KOPT-K1 (cell line): Measurements from ENCODE around the gene GFRA4.

ENCODE experiments used
- H3K27ac ChIP-seq: fragments of 200-600 bp; sonication (generic); 2 replicates; pipeline ENCODE4 v1.5.1; 2016; ENCODE audit warnings: antibody characterized with exemption, mild to moderate bottlenecking, low read depth, low read length; ENCODE audit not compliant: poor library complexity, severe bottlenecking
- H3K36me3 ChIP-seq: fragments of 200-600 bp; sonication (generic); 2 replicates; pipeline ENCODE4 v1.5.1; 2017; ENCODE audit warnings: antibody characterized with exemption, mild to moderate bottlenecking, low read length, moderate library complexity; ENCODE audit not compliant: insufficient read depth
- H3K9me3 ChIP-seq: fragments of 200-600 bp; sonication (generic); 2 replicates; pipeline ENCODE4 v1.5.1; 2017; ENCODE audit warnings: antibody characterized with exemption, low read length, mild to moderate bottlenecking; ENCODE audit not compliant: insufficient read depth, poor library complexity, severe bottlenecking

GFRA4 gene

DNA sequence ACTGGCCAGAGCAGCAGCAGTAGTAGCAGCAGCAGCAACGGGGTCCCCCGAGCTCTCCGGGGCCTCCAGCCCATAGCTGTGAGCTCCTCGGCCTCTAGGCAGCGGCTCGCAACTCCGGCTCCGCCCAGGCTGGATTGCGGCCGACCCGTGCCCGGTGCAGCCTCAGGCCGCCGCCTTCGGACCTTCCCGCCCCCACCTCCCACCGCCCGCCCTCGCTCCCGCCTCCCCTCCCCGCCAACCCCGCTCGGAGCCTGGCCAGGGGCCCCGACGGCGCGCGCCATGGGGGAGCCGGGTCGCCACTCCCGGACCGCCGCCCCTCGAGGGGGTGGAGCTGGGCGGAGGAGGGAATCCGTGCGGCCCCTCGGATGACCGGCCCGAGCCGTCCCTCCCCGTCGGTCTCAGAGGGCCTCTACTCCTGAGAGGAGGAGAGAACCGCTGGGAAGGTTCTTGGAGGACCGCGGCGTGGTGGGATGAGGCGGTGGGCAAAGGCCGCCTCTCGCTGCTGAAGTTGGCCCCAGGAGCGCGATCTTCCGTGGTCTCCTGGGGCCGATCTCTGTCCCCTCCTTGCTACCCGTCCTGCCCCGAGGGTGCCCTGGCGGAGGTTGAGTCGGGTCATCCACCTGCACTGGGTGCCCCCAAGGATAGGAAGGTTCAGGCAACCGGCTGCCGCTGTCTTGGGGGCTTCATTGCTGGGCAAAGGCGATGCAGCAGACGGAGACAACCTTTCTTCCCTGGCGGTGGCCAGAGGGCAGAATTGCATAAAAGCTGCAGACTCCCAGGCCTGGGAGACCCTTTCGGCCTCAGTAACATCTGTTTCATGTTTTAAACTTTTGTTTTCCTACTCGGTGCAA, 19.0 kb upstream of the GFRA4 start, which contains the start of gene ADAM33:
Gene ADAM33, minus strand, starts transcription at position 80 of the 851 bp plus-strand sequence. Its CDS starts 6 bp downstream, at position 74.
- H3K9me3 ChIP-seq: no peaks in the 10 kb centered on the region
- no peak within 1 kb of the TSS for H3K27ac ChIP-seq
- H3K36me3 ChIP-seq: no peaks in the 10 kb centered on the region

DNA sequence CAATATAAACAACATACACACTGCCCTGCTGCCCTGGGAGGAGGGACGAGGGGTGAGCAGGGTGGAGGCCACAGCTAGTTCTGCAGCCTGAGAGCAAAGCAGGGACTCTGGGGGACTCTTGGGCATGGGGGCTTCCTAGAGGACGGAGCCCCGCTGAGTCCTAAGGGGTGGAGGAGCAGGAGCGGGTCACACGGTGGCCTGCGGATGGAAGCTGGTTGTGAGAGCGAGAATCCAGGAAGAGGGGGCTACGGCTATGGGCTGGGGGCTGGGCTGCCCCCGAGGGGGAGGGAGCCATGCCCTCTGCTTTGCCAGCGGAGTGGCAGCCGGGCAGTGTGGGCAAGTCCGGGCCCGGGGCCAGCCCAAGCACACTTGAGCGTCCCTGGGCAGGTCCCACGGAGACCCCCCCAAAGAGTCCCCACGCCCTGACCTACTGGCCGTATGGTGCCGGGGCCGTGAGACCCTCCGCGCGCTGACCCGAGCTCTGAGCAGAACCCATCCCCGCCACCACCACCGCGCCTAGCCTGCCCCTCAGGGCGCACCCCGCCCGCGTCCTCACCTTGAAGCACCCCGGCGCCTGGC, 18.2 kb upstream of the GFRA4 start:
- H3K27ac ChIP-seq: no peak overlapping the region
- no peaks in the 10 kb centered on the region for H3K36me3 ChIP-seq
- H3K9me3 ChIP-seq: no peaks in the 10 kb centered on the region

DNA sequence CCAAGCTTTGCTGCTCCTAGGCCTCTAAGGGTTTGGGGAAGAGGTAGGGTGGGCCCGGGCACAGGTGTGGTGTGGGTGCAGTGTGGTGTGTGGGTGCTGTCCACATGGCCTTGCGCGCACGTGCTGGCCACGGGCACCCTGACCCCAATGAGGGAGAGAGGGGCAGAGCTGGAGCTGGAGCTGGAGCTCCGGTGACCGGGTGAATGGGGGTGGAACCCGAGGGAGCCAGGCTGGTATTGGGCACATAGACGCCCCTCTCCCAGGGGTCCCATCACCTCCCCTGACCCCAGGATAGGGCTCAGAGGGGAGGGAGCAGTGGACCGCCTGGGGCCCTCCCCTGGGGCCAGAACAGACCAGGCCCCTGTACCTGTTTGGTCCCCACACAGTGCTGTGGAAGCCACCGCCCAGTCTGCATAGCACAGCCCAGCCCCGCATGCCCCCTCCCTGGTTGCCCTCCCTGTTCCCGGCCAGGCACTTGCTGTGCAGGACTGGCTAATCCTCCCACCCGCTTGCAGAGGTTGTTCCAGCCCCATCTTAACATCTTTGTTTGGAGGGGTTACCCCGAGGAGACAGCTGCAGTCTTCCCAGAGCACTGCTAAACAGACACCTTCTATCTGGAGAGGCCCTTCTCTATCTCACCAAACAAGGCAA, 17.6 kb upstream of the GFRA4 start:
- H3K9me3 ChIP-seq: no peaks in the 10 kb centered on the region
- H3K36me3 ChIP-seq: no peaks in the 10 kb centered on the region
- H3K27ac ChIP-seq: no peak overlapping the region

DNA sequence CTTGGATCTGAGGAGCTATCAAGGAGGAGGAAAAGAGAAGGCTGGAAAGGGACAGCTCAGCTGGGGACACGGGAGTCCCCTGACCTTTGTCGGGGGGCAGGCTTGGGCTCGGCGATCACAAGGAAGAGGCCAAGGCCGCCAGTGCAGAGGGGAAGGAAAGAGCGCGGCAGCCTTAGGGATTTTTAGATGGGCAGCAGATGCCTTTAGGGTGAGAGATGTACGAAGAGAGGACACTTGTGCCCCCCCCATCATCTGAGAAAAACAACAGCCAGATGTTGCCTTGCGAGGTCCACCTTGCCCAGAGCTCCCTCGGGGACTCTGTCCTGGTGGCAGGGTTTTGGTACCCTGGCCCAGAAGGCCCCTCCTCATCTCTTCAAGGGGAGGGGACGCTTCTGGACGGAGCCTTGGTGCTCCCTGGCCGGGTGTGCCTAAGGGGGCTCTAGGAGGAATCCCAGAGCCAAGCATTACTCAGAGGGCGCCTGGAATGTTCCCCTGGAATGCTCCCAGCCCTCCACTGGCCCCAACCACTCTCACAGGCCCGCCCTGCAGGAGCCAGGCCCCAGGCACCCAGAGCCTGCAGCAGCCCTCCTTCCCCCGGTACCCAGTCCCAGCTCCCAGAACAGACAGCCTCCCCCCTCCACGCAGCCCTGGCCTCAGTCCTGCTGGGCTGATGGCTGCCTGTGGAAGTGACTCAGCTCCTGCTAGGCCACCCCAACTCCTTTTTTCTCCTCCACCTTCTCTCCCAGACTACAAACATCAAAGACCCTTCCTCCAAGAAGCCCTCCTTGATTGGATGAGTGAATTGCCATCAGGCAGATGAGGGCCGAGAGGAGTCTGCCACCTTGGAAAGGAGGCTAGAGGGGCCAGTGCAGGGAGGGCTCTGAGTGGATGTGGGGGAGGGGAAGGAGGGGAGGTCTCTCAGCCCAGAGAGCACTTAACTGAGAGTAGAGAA, 16.8 kb upstream of the GFRA4 start:
- Histone ChIP-seq H3K36me3 (no peaks in the 10 kb centered on the region), H3K27ac (no peak overlapping the region)

DNA sequence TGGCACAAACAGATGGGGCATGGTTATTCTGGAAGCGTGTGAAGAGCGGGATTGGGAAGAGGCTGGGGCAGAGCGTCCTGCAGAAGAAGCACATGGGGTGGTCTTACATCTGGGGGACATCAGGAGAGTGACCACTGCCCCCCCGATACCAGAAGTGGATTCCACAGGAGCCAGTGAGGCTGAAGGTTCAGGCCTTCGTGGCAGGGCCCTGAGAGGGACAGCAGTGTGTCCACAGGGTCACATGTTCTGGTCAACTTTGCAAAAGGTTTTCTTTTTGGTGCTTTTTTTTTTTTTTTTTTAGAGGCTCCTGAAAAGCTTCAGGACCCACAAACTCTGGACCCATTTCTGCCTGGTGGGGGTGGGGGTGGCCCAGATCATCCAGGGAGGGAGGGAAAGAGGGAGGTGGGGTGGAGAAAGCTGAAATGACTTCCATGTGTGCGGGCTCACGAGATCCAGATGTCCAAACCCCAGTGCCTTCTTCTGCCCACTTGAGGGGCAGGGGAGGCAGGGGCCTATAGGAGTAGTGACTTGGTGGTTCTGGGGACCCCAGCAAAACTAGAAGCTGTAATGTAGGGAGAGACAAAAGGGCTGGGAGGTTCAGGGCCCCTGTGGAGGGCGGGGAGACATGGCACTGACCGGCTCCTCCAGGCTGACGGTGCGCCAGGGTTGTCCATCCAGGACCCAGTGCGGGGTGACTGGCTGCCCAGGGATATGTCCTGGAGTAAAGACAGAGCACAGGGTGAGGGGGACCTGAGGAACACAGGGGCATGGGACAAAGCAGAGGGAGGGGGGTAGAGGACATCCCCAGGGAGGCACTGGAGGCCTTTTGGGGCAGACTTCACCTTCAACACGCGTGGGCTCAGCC, 15.9 kb upstream of the GFRA4 start:
- no peaks in the 10 kb centered on the region for H3K36me3 ChIP-seq
- H3K27ac ChIP-seq: no peak overlapping the region
- no peaks in the 10 kb centered on the region for H3K9me3 ChIP-seq

More for the DNA sequence above, 16.8 kb upstream of the GFRA4 start:
- H3K9me3 ChIP-seq: no peaks in the 10 kb centered on the region

DNA sequence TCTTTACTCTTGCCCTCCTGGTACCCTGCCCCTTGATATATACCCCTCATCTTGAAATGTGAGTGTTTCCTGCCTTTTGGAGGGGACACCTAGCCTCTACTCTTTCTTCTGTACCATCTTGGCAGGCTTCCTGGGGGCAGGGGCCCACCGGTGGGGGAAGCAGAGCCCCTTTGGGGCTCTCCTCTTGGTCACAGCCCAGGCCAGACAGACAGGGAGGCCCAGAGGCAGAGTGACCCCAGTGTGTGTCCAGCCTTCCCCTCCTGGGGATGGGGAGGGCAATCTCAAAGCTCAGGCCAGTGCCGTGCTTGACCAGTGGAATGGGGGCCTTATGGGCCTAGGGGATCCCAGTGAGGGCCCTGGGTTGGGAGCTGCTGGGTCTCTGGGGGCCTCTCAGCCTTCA, 15.0 kb upstream of the GFRA4 start:
- Histone ChIP-seq H3K27ac (no peak overlapping the region), H3K36me3 (no peaks in the 10 kb centered on the region), H3K9me3 (no peaks in the 10 kb centered on the region)

DNA sequence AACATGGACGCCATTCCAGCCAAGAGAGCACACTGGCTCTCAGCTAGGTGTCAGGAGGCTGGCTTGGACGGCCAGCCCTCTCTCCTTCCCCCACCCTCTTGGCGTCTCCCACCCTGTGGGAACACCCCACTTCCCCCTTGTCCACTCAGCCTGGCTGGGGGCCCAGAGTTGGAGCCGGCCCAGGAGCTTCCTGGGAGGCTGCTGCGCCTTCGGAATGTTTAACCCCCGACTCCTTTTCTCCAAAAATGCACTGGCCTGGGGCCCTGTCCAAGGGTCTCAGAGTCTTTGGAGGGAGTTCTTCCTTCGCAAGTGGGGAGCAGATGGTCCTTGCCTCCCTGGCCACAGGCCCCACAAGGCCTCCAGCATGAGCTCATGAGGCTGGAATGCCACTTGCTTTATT, 14.5 kb upstream of the GFRA4 start:
- Histone ChIP-seq H3K27ac (no peak overlapping the region), H3K36me3 (no peaks in the 10 kb centered on the region), H3K9me3 (no peaks in the 10 kb centered on the region)

DNA sequence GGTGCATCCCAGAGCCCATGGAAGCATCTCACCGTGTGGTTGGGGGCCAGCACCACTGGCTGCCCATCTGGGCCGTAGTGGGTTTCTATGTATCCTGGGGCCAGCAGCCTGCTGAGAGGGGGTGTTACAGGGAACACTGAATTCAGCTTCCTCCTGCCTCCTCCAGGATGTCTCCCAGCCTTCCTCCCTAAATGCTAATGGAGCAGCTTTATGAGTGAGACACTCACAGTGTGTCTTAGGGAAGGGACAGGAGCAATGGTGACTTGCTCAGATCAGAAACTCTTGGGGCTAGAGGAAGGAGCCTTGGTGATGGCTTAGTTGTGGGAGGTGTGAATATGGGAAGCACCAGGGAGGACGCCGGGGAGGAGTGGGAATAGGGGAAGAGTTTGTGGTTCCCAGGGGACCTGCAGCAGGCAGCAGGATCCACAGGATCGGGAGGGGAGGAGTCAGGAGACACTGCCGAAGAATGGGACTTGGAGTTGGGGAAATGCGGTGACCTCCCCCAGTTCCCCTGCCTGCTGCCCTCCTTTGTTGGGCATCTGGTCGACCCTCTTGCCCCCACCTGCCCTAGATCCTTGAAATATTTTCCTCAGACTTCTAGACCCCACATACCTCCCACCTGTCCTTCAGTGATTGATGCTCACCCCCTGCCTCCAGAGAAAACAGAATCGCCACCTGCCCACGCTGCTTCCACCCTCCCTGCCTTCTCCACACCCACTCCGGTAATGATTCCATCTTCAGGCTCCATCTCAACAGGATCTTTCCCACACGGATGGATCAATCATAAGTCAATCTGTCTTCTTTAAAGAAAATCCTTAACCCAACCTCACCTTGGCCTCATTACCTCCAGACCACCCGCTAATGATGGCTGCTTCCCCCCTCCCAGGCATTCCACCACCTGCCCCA, 12.0 kb upstream of the GFRA4 start:
- Histone ChIP-seq H3K36me3 (no peaks in the 10 kb centered on the region), H3K9me3 (no peaks in the 10 kb centered on the region), H3K27ac (no peak overlapping the region)

DNA sequence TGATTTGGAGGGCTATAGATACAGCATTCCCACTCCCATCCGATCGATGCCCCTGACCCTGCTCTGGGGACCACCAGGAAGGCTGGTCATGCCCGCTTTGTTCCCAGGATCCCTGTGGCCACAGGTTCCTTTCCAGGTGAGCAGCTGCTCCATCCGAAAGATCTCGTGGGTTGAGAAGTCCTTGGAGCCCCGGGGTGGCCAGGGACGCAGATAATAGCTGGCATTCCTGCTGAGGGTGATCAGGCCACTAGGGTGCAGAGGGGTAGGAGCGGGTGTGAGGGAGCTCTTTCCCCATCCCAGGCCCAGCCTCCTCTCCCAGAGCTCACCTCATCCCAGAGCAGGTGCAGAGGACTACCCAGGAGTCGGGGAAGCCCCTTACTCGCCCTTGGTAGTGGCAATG, 11.2 kb upstream of the GFRA4 start:
- H3K36me3 ChIP-seq: no peaks in the 10 kb centered on the region
- H3K9me3 ChIP-seq: no peaks in the 10 kb centered on the region

DNA sequence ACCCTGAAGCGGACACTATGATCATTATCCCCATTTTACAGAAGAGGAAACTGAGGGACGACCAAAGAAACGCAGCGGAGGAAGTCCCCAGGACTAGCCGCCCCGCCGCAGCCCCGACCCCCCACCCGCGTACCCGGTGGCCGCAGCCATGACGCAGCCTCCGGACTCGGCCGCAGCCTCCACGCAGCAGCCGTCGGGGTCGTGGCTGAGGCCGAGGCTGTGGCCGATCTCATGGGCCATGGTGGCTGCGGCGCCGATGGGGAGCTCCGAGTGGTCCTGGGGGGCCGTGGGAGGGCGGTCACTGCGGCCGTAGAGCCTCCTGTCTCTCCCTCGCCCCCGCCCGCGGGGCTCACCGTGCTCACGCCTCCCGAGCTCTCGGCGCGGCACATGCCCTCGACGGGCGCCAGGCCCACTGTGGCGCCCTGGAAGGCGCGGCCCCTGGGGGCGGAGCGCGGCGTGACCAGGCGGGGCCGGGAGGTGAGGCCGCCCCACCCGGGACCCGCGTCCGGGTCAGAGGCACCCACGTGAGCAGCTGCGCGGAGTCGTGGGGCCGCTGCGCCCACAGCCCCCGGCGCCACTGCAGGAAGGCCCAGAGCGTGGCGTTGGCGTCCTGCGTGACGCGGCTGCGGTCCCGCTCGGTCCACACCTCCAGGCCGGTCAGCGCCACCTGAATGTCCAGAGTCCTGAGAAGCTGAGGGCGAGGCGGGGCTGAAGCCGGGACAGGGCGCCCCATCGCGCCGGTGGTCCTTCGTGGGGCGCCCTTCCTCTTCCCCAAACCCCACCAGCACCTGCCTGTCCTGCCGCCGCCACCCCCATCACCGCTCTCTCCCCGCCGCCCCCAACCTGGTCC, 10.2 kb upstream of the GFRA4 start:
- Histone ChIP-seq H3K27ac (no peak overlapping the region), H3K9me3 (no peaks in the 10 kb centered on the region), H3K36me3 (no peaks in the 10 kb centered on the region)

More for the DNA sequence above, 11.2 kb upstream of the GFRA4 start:
- no peak overlapping the region for H3K27ac ChIP-seq

DNA sequence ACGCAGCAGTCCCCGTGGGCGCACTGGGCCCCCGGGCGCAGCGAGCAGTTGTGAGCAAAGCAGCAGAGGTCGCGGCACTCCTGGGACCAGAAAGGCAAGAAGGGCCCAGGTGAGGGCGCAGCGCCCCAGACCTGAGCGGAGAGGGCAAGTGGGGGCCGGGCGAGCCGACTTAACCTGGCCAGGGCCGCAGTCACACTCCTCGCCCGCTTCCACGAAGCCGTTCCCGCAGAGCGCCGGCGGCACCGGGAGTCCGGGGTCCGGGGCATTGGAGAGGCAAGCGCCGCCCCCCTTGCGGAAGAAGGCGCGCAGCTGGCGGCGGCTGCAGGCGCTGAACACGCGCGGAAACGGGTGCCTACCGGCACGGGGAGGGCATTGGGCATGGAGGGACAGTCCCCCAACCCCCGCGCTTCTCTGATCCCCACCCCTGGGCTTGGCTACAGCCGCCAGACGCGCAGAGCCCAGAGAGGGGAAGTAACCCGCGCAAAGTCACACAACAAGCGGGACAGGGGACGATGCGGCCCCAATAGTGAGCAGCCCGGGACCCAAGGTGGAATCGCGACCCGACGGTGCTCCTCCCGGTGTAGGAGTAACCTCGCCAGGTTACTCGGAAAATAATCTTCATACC, 9.5 kb upstream of the GFRA4 start:
- H3K9me3 ChIP-seq: no peaks in the 10 kb centered on the region
- H3K27ac ChIP-seq: no peak overlapping the region
- no peaks in the 10 kb centered on the region for H3K36me3 ChIP-seq

DNA sequence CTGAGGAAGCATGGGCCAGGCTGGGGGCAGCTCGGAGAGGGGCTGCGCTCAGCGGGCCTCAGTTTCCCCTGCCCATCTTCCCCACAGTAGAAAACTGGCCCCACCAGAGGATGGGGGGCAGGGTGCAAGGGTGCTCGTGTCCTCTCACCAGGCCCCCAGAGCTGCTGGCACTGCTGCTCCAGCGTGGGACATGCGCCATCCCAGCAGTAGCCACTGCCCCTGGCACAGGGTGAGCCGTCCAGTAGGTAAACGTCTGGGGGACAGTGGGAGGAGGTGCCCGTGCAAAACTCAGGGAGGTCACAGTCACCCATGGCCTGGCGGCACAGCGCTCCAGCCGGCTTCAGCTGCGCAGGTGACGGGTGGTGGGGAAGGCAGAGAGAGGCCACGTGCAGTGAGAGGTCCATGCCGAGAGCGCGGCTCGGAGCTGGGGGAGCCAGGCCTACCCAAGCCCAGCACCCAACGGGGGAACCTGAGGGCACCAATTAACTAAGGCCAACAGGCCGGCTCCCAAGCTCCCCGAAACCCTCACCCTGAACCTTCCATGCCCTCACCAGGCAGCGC, 8.9 kb upstream of the GFRA4 start:
- Histone ChIP-seq H3K9me3 (no peaks in the 10 kb centered on the region), H3K36me3 (no peaks in the 10 kb centered on the region), H3K27ac (no peak overlapping the region)
